Esophagus muscularis mucosa (tissue), 4 donors: Measurements from ENCODE around the gene PKN1. TPM values are rescaled to one million over a fixed set of nuclear protein-coding genes. Genes with fewer than 3 reads are reported as not detected.

Source experiments
- DNase-seq: peaks from one replicate; pipeline ENCODE4 v3.0.0-alpha.2; 2017; ENCODE audit errors: extremely low spot score
- H3K27ac ChIP-seq, 4 donors: fragments of 200-600 bp; sonication (generic); replicated peaks in 1 of 4; 1 replicate in 3 of 4; 2 replicates in 1 of 4; pipeline ENCODE4 v1.5.1; 2016 to 2019; ENCODE audit warnings: mild to moderate bottlenecking in 1 of 4
- H3K27me3 ChIP-seq, 4 donors: fragments of 200-600 bp; sonication (generic); one replicate each; pipeline versions ENCODE4 v1.5.1 to v1.6.0; 2016 to 2019
- H3K36me3 ChIP-seq, 4 donors: fragments of 200-600 bp; sonication (generic); one replicate each; pipeline ENCODE4 v1.5.1; 2016 to 2019
- H3K4me1 ChIP-seq, 4 donors: fragments of 200-600 bp; sonication (generic); one replicate each; pipeline ENCODE4 v1.5.1; 2016 to 2019
- H3K4me3 ChIP-seq, 4 donors: fragments of 200-600 bp; sonication (generic); 1 replicate in 2 of 4; 2 replicates in 2 of 4; pipeline ENCODE4 v1.5.1; 2016 to 2019; ENCODE audit warnings: mild to moderate bottlenecking in 4 of 4, moderate library complexity in 1 of 4
- H3K9me3 ChIP-seq, 4 donors: fragments of 200-600 bp; sonication (generic); 1 replicate in 3 of 4; 2 replicates in 1 of 4; pipeline ENCODE4 v1.5.1; 2016 to 2019
- CTCF ChIP-seq, 3 experiments: fragments of 200-600 bp in 2 of 3; fragments of 450-650 bp in 1 of 3; sonication (generic) in 2 of 3; IDR thresholded peaks; one replicate each; pipeline ENCODE4 v1.5.1; 2017 to 2019; ENCODE audit warnings: antibody characterized with exemption in 3 of 3, mild to moderate bottlenecking in 2 of 3, moderate library complexity in 1 of 3
- EP300 ChIP-seq: sonication (generic); formaldehyde crosslinking; IDR thresholded peaks from one replicate; pipeline ENCODE4 v1.6.1; 2017; ENCODE audit warnings: antibody characterized with exemption
- POLR2A ChIP-seq: fragments of 450-650 bp; IDR thresholded peaks from one replicate; pipeline ENCODE4 v1.6.1; 2017; ENCODE audit warnings: antibody characterized with exemption, moderate library complexity, mild to moderate bottlenecking, low read depth
- POLR2AphosphoS5 ChIP-seq, 2 donors: sonication (generic); formaldehyde crosslinking; IDR thresholded peaks; one replicate each; pipeline ENCODE4 v1.6.1; 2017; ENCODE audit warnings: antibody characterized with exemption in 2 of 2
- WGBS: methylation state at CpG from one replicate; pipeline ENCODE4 v1.1.5; 2018; 5-methylcytosine and 5-hydroxymethylcytosine counted together
- intact Hi-C: fragments of 100-400 bp; cut with DNase I; formaldehyde crosslinking; loops from one replicate; pipeline ENCODE4 v1.15.1; 2023
- total RNA-seq, 4 donors: library from RNA; depleted of rRNA; stranded (reverse); fragments of >200 nt; gene quantifications; one replicate each; pipeline versions ENCODE4 v1.1.0 to v1.2.1, GENCODE V29; 2016

PKN1 gene
- total RNA-seq, 4 donors from 2014 or later: 120 to 233 (median 167) TPM

GRCh38 chr19:14435320-14436050, 2.4 kb downstream of the PKN1 start:
- peak overlapping the region; percentile 78 to 97 (median 92) for H3K4me3 ChIP-seq
- TF ChIP-seq EP300 (no peak), POLR2AphosphoS5 (IDR thresholded peaks at IDR 0.05) (no peak), CTCF (IDR thresholded peaks at IDR 0.05) (no peak), POLR2A (no peak)
- peaks cover 0 to 15% (median 6%) of the 10 kb centered on the region in 4 donors for H3K36me3 ChIP-seq
- intact Hi-C loops: no loop called here
- peak overlapping the region; percentile 87 to 94 (median 90) for H3K27ac ChIP-seq
- peaks cover 63 to 82% (median 77%) of the 10 kb centered on the region in 4 donors for H3K4me1 ChIP-seq
- DNase-seq: no peak
- no peaks in the 10 kb centered on the region for H3K27me3 ChIP-seq
- WGBS: 70% methylated on average over 13 of the region's 17 CpGs
- H3K9me3 ChIP-seq: no peaks in the 10 kb centered on the region

GRCh38 chr19:14437578-14438140, 4.6 kb downstream of the PKN1 start:
- intact Hi-C loops: no loop called here
- H3K27ac ChIP-seq: no peak overlapping the region
- H3K9me3 ChIP-seq: no peaks in the 10 kb centered on the region
- H3K4me3 ChIP-seq: no peak overlapping the region
- peaks cover 18 to 33% (median 25%) of the 10 kb centered on the region in 4 donors for H3K36me3 ChIP-seq
- TF ChIP-seq POLR2AphosphoS5 (IDR thresholded peaks at IDR 0.05) (no peak), CTCF (IDR thresholded peaks at IDR 0.05) (no peak)
- peaks cover 61 to 86% (median 76%) of the 10 kb centered on the region in 4 donors for H3K4me1 ChIP-seq
- no peaks in the 10 kb centered on the region for H3K27me3 ChIP-seq
- 87% methylated on average over 6 of the region's 7 CpGs for WGBS
- no peak for DNase-seq

GRCh38 chr19:14439014-14439413, 5.9 kb downstream of the PKN1 start:
- no peak for DNase-seq
- intact Hi-C loops: no loop called here
- H3K4me1 ChIP-seq: peaks cover 55 to 77% (median 68%) of the 10 kb centered on the region in 4 donors
- no peaks in the 10 kb centered on the region for H3K9me3 ChIP-seq
- no peak overlapping the region for H3K4me3 ChIP-seq
- 64% methylated on average over 8 of the region's 9 CpGs for WGBS
- no peak overlapping the region for H3K27ac ChIP-seq
- H3K27me3 ChIP-seq: no peaks in the 10 kb centered on the region
- TF ChIP-seq POLR2A (no peak), POLR2AphosphoS5 (IDR thresholded peaks at IDR 0.05) (no peak), CTCF (IDR thresholded peaks at IDR 0.05) (no peak), EP300 (no peak)
- peaks cover 32 to 47% (median 39%) of the 10 kb centered on the region in 4 donors for H3K36me3 ChIP-seq

GRCh38 chr19:14440049-14440448, 6.9 kb downstream of the PKN1 start:
- H3K9me3 ChIP-seq: no peaks in the 10 kb centered on the region
- peak overlapping the region in 3 of 4 donors; percentile 13 to 43 (median 40) for H3K27ac ChIP-seq
- TF ChIP-seq POLR2A: no peak
- TF ChIP-seq POLR2AphosphoS5 (IDR thresholded peaks at IDR 0.05): peak in 1 of 2 donors; percentile 55
- no peak for TF ChIP-seq EP300
- no peak for TF ChIP-seq CTCF (IDR thresholded peaks at IDR 0.05)
- peak overlapping the region; percentile 15 to 42 (median 28) for H3K4me3 ChIP-seq
- DNase-seq: peak; percentile 94
- H3K27me3 ChIP-seq: no peaks in the 10 kb centered on the region
- 54% methylated on average over 9 of the region's 9 CpGs for WGBS
- intact Hi-C loops: no loop called here
- H3K4me1 ChIP-seq: peaks cover 45 to 67% (median 58%) of the 10 kb centered on the region in 4 donors
- peaks cover 42 to 57% (median 49%) of the 10 kb centered on the region in 4 donors for H3K36me3 ChIP-seq
